KMS-11 (cell line): ENCODE data around the gene SDK1.

Source experiments
- H2AFZ ChIP-seq: fragments of 200-600 bp; sonication (generic); 2 replicates; pipeline ENCODE4 v1.6.1; 2016; ENCODE audit warnings: antibody characterized with exemption, mixed run types, low read depth
- H3K27ac ChIP-seq: fragments of 200-600 bp; sonication (generic); 2 replicates; pipeline ENCODE4 v1.6.1; 2016; ENCODE audit warnings: mild to moderate bottlenecking, mixed run types
- H3K27me3 ChIP-seq: fragments of 200-600 bp; sonication (generic); 2 replicates; pipeline ENCODE4 v1.6.1; 2017; ENCODE audit warnings: mild to moderate bottlenecking, low read depth, mixed run types, moderate library complexity; ENCODE audit not compliant: insufficient read depth
- H3K36me3 ChIP-seq: fragments of 200-600 bp; sonication (generic); 2 replicates; pipeline ENCODE4 v1.6.1; 2017; ENCODE audit warnings: mild to moderate bottlenecking, mixed run types; ENCODE audit not compliant: insufficient read depth
- H3K4me1 ChIP-seq: fragments of 200-600 bp; sonication (generic); 2 replicates; pipeline ENCODE4 v1.6.1; 2016; ENCODE audit warnings: mild to moderate bottlenecking, low read depth, mixed run types; ENCODE audit not compliant: poor library complexity, severe bottlenecking
- H3K4me2 ChIP-seq: fragments of 200-600 bp; sonication (generic); 2 replicates; pipeline ENCODE4 v1.7.0; 2016; ENCODE audit warnings: mild to moderate bottlenecking, mixed run types
- H3K4me3 ChIP-seq: fragments of 200-600 bp; sonication (generic); IDR thresholded peaks from 2 replicates; pipeline ENCODE4 v1.6.1; 2017; ENCODE audit warnings: low read depth, low read length, mixed read lengths; ENCODE audit not compliant: insufficient read depth
- H3K79me2 ChIP-seq: fragments of 200-600 bp; sonication (generic); 2 replicates; pipeline ENCODE4 v1.6.1; 2016; ENCODE audit warnings: low read depth, mixed run types; ENCODE audit not compliant: insufficient read depth
- H3K9ac ChIP-seq: fragments of 200-600 bp; sonication (generic); 2 replicates; pipeline ENCODE4 v1.6.1; 2016; ENCODE audit warnings: mild to moderate bottlenecking, mixed run types
- H4K20me1 ChIP-seq: fragments of 200-600 bp; sonication (generic); 2 replicates; pipeline ENCODE4 v1.6.1; 2016; ENCODE audit warnings: mild to moderate bottlenecking, mixed run types; ENCODE audit not compliant: insufficient read depth
- TF ChIP-seq, protein P1 (sequence below): fragments of 200-600 bp; sonication (generic); conservative IDR thresholded peaks from 2 replicates; pipeline ENCODE4 v1.6.1; 2017; ENCODE audit warnings: low read depth, mild to moderate bottlenecking, antibody characterized with exemption, low read length, moderate library complexity, mixed read lengths

Gene SDK1, protein sequence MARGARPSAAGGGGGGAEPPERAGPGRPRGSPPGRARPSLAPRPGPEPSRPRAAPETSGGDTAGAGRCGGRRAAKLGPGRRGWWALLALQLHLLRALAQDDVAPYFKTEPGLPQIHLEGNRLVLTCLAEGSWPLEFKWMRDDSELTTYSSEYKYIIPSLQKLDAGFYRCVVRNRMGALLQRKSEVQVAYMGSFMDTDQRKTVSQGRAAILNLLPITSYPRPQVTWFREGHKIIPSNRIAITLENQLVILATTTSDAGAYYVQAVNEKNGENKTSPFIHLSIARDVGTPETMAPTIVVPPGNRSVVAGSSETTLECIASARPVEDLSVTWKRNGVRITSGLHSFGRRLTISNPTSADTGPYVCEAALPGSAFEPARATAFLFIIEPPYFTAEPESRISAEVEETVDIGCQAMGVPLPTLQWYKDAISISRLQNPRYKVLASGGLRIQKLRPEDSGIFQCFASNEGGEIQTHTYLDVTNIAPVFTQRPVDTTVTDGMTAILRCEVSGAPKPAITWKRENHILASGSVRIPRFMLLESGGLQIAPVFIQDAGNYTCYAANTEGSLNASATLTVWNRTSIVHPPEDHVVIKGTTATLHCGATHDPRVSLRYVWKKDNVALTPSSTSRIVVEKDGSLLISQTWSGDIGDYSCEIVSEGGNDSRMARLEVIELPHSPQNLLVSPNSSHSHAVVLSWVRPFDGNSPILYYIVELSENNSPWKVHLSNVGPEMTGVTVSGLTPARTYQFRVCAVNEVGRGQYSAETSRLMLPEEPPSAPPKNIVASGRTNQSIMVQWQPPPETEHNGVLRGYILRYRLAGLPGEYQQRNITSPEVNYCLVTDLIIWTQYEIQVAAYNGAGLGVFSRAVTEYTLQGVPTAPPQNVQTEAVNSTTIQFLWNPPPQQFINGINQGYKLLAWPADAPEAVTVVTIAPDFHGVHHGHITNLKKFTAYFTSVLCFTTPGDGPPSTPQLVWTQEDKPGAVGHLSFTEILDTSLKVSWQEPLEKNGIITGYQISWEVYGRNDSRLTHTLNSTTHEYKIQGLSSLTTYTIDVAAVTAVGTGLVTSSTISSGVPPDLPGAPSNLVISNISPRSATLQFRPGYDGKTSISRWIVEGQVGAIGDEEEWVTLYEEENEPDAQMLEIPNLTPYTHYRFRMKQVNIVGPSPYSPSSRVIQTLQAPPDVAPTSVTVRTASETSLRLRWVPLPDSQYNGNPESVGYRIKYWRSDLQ (N-terminal part only)

DNA sequence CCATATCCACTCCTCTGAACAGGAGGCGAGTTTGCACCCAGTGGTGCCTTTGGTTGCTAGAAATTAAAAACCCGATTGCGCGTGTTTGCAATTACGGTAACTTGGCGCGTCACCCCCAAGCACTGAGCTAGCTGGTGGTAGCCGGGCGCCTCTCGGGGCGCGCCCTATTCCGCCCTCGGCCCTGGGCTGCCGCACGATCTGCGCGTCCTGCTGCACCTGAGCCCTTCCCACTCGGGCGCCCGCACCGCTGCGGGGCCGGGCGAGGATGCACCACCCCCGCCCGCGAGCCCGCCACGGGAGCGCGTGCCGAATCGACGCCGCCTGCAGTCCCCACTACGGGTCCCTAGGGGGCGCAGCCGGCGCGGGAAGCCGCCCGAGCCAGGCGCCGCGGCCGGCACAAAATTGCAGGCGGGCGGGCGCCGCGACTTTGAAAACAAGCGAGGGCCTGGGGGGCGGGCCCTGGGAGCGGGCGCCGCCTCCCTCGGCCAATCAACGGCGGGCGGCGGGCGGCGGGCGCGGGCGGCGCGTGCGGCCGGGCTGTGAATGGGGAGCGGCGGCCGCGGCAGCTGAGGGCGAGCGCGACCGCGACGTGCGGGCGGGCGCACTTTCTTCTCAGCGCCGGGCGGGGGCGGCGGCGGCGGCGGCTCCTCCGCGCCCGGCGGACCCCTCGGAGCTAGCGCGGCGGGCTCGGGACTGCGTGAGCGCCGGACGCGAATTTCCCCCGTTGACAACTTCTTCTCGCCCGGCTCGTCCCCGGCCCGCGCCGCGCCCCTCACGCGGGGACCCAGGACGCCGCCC lies at the start of gene SDK1:
SDK1 (plus strand) TSS at position 602 of the 798 bp plus-strand sequence. CDS start 335 bp downstream, outside the sequence.
- Histone ChIP-seq H3K27me3 (no peaks in the 10 kb centered on the region), H3K27ac (no peak within 1 kb of the TSS), H3K4me3 (no peak within 1 kb of the TSS), H3K9ac (peak within 1 kb of the TSS; percentile 20; the same call in 1 of the 2 replicates), H3K79me2 (no peaks in the 10 kb centered on the region), H2AFZ (peak within 1 kb of the TSS; percentile 80), H3K4me2 (peak within 1 kb of the TSS; percentile 61), H4K20me1 (no peaks in the 10 kb centered on the region), H3K4me1 (peaks cover 4% of the 10 kb centered on the region), H3K36me3 (no peaks in the 10 kb centered on the region)
- TF ChIP-seq, protein P1, sequence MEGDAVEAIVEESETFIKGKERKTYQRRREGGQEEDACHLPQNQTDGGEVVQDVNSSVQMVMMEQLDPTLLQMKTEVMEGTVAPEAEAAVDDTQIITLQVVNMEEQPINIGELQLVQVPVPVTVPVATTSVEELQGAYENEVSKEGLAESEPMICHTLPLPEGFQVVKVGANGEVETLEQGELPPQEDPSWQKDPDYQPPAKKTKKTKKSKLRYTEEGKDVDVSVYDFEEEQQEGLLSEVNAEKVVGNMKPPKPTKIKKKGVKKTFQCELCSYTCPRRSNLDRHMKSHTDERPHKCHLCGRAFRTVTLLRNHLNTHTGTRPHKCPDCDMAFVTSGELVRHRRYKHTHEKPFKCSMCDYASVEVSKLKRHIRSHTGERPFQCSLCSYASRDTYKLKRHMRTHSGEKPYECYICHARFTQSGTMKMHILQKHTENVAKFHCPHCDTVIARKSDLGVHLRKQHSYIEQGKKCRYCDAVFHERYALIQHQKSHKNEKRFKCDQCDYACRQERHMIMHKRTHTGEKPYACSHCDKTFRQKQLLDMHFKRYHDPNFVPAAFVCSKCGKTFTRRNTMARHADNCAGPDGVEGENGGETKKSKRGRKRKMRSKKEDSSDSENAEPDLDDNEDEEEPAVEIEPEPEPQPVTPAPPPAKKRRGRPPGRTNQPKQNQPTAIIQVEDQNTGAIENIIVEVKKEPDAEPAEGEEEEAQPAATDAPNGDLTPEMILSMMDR, result peak; percentile 74

DNA sequence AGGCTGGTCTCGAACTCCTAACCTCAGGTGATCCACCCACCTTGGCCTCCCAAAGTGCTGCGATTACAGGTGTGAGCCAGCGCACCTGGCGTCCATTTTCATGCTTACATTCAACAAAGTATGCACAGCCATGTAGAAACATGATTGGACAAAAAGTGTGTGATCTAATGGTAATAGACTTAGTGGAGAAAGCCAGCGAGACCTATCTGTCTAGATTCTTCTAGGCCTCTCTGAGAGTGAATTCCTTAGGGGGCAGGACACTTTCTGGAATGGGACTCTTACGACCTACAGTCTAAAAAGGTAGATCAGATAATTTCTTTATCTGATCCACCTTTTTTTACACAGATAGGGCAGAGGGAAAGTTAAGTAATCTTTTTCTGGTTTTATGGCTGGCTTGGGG lies 46.3 kb upstream of the SDK1 start:
- Histone ChIP-seq H3K36me3 (no peaks in the 10 kb centered on the region), H3K79me2 (no peaks in the 10 kb centered on the region), H3K4me1 (no peaks in the 10 kb centered on the region), H2AFZ (no peak overlapping the region), H3K4me2 (no peak overlapping the region), H3K27me3 (no peaks in the 10 kb centered on the region), H3K9ac (no peak overlapping the region), H3K27ac (no peak overlapping the region), H3K4me3 (no peak overlapping the region), H4K20me1 (no peaks in the 10 kb centered on the region)
- TF ChIP-seq, protein P1, result no peak

DNA sequence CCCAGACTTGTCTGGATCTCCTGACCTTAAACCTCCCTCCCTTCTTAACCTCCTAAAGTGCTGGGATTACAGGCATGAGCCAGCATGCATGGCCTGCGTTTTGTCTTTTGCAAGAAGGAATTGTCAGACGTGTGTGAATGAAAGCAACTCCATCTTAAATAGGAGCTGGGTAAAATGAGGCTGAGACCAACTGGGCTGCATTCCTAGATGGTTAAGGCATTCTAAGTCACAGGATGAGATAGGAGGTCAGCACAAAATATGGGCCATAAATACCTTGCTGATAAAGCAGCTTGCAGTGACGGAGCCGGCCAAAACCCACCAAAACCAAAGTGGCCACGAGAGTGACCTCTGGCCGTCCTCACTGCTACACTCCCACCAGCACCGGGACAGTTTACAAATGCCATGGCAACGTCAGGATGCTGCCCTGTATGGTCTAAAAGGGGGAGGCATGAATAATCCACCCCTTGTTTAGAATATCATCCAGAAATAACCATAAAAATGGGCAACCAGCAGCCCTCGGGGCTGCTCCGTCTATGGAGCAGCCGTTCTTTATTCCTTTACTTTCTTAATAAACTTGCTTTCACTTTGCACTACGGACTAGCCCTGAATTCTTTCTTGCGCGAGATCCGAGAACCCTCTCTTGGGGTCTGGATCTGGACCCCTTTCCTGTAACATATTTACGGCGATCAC lies 41.2 kb upstream of the SDK1 start:
- Histone ChIP-seq H2AFZ (no peak overlapping the region), H3K27ac (no peak overlapping the region), H3K79me2 (no peaks in the 10 kb centered on the region), H3K9ac (no peak overlapping the region), H3K4me1 (no peaks in the 10 kb centered on the region), H4K20me1 (no peaks in the 10 kb centered on the region), H3K4me3 (no peak overlapping the region), H3K36me3 (no peaks in the 10 kb centered on the region), H3K4me2 (no peak overlapping the region), H3K27me3 (no peaks in the 10 kb centered on the region)
- TF ChIP-seq, protein P1, result no peak
